GM15510 (cell line): Measurements from ENCODE around the gene AFMID.

Experiments used
- POLR2A ChIP-seq: IDR thresholded peaks from 3 replicates; pipeline ENCODE4 v1.6.1; 2011; ENCODE audit warnings: borderline replicate concordance; ENCODE audit not compliant: insufficient read length; ENCODE audit errors: extremely low read depth

Gene AFMID

DNA sequence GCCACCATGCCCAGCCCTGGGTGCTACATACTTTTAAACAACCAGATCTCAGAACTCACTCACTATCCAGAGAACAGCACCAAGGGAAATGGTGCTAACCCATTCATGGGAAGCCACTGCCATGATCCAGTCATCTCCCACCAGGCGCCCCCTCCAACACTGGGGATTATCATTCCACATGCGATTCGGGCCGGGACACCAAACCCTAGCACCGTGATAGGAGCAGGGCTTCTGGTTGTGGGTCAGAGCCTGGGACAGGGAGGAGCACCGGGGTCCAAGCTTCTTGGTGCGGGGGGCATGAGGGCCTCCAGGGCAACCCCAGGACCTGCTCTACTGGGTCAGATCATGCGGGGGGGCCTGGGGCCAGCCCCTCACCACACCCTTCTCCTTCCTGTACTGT is 48.7 kb downstream of the AFMID start:
- no peak for TF ChIP-seq POLR2A

DNA sequence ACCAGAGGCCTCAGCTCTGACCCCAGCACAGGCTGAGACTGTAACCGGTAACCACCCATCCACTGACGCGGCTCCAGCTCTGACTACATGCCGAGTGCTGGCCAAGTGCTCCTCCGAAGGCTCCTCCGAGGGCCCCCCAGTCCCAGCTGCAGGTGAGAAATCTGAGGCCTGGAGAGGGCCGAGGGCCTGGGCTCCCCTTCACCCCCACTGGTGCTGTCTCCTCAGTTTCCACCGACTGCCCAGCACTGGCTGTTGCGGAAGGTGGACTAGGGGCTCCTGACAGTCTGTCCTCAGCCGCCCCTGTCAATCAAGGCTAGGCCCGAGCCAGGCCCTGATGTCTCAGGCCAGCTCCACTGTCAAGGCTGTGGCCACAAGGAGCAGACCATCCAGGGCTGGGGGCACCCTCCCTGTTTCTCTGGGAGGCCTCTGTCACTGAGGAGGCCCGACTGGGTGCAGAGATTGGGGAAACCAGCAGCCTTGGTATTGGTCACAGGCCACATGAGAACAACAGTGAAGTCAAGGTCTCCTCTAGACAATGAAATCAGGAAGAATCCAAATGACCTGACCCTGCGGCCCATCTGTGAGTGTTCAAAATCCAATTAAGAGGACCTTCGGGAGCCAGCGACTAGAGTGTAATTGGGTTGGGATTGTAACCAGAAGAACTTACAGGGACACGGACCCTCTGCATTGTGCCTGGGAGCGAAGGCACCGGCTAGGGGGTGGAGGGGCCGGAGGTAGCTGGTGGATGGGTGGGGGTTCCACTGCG is 49.4 kb downstream of the AFMID start:
- TF ChIP-seq POLR2A, result no peak

DNA sequence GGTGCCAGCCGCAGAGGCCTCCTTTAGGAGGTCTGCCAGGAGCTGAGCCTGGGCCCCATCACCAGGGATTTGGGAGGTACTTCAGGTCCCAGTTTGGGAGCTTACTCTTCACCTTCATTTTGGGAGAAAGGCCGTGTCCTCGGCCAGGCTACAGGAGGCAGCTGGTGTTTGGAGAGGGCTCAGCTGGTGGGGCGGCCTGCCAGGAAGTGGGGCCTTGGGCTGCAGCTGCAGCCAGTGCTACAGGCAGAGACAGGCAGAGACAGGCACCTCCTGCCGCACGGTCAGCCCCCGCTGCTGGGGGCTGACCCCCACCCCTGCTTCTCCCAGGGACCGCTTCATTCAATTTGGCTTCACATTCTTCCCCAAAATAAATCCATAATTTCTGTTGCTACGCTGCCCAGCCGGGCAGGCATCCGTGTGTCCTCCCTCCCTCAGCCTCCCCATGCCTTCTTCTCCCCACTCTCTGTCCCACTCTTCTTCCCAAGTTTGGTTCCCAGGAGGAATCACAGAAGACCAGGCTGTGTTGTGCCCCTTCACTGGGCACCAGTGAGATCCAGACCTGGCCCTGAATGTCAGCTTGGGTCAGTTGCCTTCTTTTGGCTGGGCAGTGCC is 50.3 kb downstream of the AFMID start:
- no peak for TF ChIP-seq POLR2A

DNA sequence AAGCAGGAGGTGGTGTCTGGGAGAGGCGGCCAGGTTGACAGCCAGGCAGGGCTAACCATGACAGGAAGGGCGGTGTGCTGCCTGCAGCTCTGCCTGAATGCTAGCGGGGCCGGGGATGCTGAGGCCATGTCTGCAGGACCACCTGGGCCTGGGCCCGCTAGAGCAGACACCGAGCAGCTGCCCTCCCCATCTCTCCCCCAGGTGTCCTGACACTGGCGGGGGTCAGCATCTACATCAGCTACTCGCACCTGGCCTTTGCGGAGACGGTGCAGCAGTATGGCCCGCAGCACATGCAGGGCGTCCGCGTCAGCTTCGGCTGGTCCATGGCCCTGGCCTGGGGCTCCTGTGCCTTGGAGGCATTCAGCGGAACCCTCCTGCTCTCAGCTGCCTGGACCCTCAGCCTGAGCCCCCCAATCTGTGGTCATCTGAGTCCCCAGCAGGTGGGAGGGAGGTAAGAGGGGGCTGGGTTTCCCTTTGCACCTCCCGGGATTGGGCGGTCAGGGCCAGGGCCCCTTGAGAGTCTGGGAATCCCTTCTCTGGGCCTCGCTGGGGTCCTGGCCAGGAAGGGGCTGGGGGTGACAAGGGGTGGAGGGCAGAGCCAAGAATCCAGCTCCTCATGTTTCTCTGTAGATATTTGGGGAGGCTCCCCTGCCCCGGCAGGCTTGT is 51.8 kb downstream of the AFMID start:
- TF ChIP-seq POLR2A, result no peak

DNA sequence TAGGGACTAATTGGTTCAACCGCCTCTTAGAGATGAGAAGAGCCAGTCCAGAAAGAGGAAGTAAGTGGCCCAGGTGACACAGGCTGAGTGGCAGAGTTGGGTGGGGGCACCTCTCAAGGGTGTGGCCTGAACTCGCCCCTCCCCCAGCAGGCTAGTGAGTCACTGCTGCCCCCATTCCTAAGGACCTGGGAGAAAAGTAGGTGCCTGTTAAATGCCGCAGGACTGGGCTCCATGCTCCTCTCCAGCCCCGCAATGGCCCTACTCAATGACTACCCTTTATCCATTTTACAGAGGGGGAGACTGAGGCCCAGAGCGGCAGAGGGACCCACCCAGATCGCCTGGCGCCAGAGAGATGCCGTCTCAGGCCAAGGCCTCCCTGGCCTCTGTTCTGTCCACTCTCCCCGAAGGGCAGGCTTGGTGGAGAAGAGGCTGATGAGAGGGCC is 52.3 kb downstream of the AFMID start:
- no peak for TF ChIP-seq POLR2A

DNA sequence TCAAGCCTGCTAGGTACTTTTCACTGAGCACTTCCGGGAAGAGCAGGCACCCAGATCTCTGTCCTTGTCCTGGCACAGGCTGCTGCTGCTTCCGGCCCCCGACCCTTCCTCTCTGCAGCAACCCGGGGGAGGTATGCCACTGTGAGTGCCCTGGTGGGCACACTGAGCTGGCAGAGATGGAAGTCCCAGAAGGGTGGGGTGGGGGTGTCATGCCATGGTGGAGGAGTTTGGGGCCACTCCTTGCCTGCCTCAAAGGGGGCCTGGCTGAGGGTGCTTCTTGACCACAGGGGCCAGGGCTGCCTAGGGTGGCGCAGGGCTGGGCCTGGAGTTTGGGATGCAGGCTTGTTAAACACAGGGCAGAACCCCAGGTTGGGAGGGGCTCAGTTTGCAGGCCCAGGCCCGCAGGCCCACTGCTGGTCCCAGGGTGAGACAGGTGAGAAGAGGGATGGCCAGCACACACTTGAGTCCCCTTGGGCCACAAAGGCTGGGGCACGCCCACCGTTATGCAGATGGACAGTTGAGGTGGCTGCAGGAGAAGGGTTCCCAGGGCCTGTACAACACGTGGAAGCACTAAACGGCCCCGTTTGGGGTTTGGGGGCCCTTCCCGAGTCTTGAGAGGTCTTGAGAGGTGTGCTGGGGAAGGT is 53.0 kb downstream of the AFMID start:
- no peak for TF ChIP-seq POLR2A

DNA sequence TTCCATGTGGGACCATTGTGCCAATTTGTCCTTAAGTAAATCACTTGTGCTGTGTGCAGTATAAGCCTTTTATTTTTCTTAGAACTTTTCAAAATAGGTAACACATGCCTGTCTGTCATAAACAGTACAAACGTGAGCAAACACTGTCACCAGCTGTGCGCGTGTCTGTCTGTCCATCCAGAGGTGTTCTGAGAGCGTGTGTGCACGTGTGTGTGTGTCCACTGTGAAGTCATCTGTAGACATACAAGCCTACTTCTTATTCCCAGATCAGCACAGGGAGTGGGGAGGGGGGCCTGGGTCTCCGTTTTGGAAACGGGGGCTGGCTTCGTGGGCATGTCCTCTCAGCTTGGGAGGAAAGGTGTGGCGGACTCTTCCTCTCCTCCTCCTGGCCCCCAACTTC is 53.7 kb downstream of the AFMID start:
- no peak for TF ChIP-seq POLR2A

DNA sequence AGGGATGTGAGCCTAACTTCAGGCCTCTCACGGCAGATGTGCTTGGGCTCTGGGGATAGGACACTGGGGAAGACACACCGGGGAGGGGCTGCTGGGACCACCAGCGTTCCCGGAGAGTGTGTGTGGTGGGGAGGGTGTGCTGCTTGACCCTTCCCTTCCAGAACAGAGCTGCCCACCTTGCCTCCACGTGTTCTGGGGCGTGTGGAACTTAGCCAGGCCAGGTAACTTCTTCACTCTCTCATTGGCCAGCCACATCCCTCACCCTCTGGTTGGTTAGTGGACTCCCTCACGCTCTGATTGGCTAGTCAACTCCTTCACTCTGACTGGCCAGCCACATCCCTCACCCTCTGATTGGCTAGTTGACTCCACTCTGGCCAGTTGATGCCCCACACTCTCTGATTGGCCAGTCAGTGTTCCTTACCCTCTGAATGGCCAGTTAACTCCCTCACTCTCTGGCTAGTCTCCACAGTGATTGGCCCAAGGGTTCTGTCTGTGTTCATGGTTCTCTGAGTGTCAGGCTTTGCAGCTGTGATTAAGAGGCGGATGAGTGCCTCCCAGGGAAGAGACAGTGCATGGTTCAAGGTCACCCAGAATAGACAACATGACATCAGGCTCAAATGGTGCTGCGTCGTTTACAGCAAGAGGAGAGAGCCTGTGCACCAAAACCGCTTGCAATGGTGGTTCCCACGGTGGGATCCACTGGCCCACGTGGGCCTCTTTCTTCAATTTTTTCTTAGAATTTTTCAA is 54.3 kb downstream of the AFMID start:
- TF ChIP-seq POLR2A, result no peak

DNA sequence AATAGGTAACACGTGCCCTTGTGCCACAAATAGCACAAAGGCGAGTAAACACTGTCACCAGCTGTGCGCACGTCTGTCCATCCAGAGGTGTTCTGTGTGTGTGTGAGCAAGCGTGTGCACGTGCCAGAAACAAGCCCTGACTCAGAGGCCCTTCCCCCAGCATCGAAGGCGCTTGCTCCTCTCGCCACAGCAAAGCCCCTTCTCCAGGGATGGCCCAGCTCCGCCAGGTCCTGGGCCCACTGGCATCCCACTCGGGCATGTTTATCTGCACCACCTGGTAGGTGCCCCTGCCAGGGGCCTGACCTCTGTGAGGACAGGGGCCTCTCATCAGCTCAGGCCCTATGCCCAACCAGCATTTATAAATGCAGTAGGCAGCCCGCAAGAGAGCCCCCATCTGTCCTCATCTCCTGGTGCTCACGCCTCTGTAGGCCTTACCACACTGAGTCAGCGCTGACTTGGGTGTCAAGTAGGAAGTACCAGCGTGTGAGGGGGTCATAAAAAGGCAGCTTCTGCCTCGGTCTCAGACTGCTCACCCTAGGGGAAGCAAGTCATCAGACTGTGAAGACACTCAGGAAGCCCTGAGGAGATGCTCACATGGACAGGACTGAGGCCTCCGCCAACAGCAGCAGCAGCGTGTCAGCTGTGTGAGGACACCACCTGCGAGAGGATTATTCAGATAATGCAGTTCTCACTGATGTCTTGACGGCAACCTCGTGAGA is 55.0 kb downstream of the AFMID start:
- no peak for TF ChIP-seq POLR2A

DNA sequence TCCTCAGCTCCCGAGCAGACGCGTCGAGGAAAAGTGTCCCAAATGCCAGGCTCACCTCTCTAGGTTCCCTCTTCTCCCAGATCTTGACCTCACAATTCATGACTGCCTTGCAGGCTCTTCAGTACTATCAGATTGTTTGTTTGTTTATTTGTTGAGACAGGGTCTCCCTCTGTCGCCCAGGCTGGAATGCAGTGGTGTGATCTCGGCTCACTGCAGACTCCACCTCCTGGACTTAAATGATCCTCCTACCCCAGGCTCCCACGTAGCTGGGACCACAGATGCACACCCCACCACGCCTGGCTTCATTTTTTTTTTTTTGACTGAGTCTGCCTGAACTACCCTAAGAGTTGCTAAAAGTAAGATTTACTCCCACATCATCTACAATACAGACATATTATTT is 60.1 kb downstream of the AFMID start:
- no peak for TF ChIP-seq POLR2A

DNA sequence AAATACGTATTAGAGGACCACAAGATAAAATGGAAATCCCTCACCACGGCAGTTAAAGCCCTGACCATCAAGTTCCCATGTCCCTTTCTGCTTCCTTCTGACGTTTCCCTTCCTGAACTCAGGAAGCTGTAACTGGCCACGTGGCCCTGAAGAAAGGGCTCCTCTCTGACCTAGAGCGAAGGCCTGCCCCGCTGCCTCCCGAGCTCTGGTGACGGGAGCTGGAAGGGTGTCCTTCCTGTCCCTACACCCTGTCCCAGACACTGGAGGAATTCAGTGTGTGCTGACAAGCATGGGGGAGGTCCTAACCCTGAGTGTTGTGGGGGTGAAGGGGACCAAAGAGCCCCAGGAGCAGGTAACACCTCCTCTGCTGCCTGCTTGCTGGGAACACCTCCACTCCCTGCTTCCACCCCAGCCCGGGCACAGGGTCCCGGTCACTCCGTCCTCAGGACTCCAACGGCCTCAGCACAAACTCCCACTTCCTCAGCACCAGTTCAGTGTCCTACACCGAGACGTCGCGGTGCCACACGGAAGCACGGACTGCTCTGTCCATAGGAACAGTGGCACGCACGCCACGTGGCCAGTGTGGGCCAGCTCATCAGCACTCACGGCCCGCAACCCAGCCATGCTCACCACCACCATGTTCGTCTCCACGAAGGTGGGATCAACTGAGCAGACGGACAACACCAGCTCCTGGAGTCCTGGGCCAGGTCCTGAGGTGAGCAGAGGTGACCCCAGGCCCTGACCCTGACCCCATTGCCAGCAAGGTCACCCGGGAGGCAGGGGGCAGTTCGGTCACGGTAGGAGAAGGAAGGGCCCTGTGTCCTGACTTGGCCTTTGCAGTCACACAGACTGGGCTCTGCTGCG is 61.1 kb downstream of the AFMID start:
- TF ChIP-seq POLR2A, result no peak

DNA sequence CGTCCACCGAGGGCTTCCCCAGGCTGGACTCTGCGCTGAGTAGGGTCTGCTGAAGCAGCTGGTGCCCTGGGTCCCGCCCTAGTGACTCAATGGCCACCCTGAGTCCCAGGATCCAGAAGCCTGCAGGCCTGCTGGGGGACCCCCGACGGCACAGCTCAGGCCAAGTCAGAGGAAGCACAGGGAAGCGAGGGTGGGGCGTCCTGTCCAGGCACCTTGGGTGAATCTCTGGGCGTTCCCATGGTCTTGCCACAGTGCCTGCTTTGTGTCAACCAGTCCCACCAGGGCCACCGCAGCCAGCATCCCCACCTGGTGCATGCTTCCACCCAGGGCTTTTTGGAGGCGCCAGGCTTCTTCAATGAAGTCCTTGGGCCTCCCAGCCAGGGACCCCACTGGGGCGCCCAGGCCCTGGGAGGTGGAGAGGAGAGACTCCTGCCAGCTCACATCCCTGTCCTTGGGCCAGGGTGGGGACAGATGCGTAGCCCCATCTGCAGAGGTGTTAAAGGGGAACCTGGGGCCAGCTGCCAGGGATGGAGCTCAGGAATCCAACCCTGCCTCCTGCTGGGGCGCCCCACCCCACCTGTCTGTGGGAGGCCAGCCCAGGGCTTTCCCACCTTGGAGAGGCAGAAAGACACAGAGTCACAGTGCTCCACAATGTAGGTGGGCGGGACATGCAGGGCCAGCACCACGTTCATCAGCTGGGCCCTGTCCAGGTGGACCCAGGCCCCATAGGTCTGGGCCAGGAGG is 62.1 kb downstream of the AFMID start:
- no peak for TF ChIP-seq POLR2A
